HEK293T (cell line): ENCODE data around the gene LRRC8B.

Source experiments
- CTCF ChIA-PET: fragments of 350-600 bp; formaldehyde crosslinking; extraction: SDS; loops from one replicate; lab custom pipeline; 2021; ENCODE audit warnings: antibody characterized with exemption, inconsistent platforms; lab: Yijun Ruan, JAX
- POLR2A ChIA-PET: fragments of 350-600 bp; formaldehyde crosslinking; extraction: SDS; loops from one replicate; lab custom pipeline; 2020; ENCODE audit warnings: antibody characterized with exemption, inconsistent platforms; lab: Yijun Ruan, JAX
- DNase-seq: peaks from one replicate; pipeline ENCODE4 v3.0.0; 2012; ENCODE audit warnings: mixed read lengths; ENCODE audit errors: extremely low spot score
- ARNT ChIP-seq: fragments of 450-650 bp; IDR thresholded peaks from 2 replicates; pipeline ENCODE4 v1.6.1; 2017; ENCODE audit warnings: mild to moderate bottlenecking
- BHLHE40 ChIP-seq: fragments of 450-650 bp; IDR thresholded peaks from 2 replicates; pipeline ENCODE4 v1.6.1; 2016; ENCODE audit warnings: mild to moderate bottlenecking, moderate library complexity, borderline replicate concordance
- CTBP1 ChIP-seq: fragments of 450-650 bp; IDR thresholded peaks from 2 replicates; pipeline ENCODE4 v1.6.1; 2016; ENCODE audit warnings: borderline replicate concordance
- ELF4 ChIP-seq: fragments of 450-650 bp; IDR thresholded peaks from 2 replicates; pipeline ENCODE4 v1.6.1; 2017; ENCODE audit warnings: antibody characterized with exemption
- FOXA1 ChIP-seq: fragments of 450-650 bp; IDR thresholded peaks from 2 replicates; pipeline ENCODE4 v1.6.1; 2016; ENCODE audit warnings: mild to moderate bottlenecking
- FOXK2 ChIP-seq: fragments of 450-650 bp; IDR thresholded peaks from 2 replicates; pipeline ENCODE4 v1.6.1; 2016; ENCODE audit warnings: mild to moderate bottlenecking
- FOXM1 ChIP-seq: fragments of 450-650 bp; IDR thresholded peaks from 2 replicates; pipeline ENCODE4 v1.6.1; 2017; ENCODE audit warnings: mild to moderate bottlenecking, borderline replicate concordance
- HDGF ChIP-seq: fragments of 450-650 bp; IDR thresholded peaks from 2 replicates; pipeline ENCODE4 v1.6.1; 2017; ENCODE audit warnings: antibody characterized with exemption, borderline replicate concordance
- L3MBTL2 ChIP-seq: fragments of 450-650 bp; conservative IDR thresholded peaks from 2 replicates; pipeline ENCODE4 v1.6.1; 2016; ENCODE audit warnings: mild to moderate bottlenecking
- LEF1 ChIP-seq: fragments of 450-650 bp; IDR thresholded peaks from 2 replicates; pipeline ENCODE4 v1.6.1; 2017; ENCODE audit warnings: mild to moderate bottlenecking, borderline replicate concordance
- NFRKB ChIP-seq: fragments of 450-650 bp; IDR thresholded peaks from 2 replicates; pipeline ENCODE4 v1.6.1; 2016; ENCODE audit warnings: mild to moderate bottlenecking, moderate library complexity
- PKNOX1 ChIP-seq: fragments of 450-650 bp; IDR thresholded peaks from 2 replicates; pipeline ENCODE4 v1.6.1; 2016
- SP1 ChIP-seq: fragments of 450-650 bp; IDR thresholded peaks from 2 replicates; pipeline ENCODE4 v1.6.1; 2017
- SUZ12 ChIP-seq: fragments of 450-650 bp; IDR thresholded peaks from 2 replicates; pipeline ENCODE4 v1.6.1; 2016; ENCODE audit warnings: mild to moderate bottlenecking
- TARDBP ChIP-seq: fragments of 450-650 bp; IDR thresholded peaks from 2 replicates; pipeline ENCODE4 v1.6.1; 2016
- ZNF384 ChIP-seq: fragments of 450-650 bp; IDR thresholded peaks from 2 replicates; pipeline ENCODE4 v1.6.1; 2016

Gene LRRC8B

GRCh38 chr1:89573410-89573809 is 48.8 kb downstream of the LRRC8B start:
- no peak for TF ChIP-seq ZNF384
- POLR2A ChIA-PET: no interaction called here

GRCh38 chr1:89574621-89575020 is 50.0 kb downstream of the LRRC8B start:
- CTCF ChIA-PET: no interaction called here
- no peak for DNase-seq
- POLR2A ChIA-PET: no interaction called here
- no peak for TF ChIP-seq ELF4
- TF ChIP-seq ZNF384: no peak
- no peak for TF ChIP-seq PKNOX1
- no peak for TF ChIP-seq L3MBTL2
- TF ChIP-seq FOXK2: no peak
- TF ChIP-seq FOXM1: no peak
- TF ChIP-seq HDGF: no peak
- TF ChIP-seq BHLHE40: no peak
- no peak for TF ChIP-seq FOXA1
- no peak for TF ChIP-seq ARNT
- no peak for TF ChIP-seq CTBP1
- no peak for TF ChIP-seq NFRKB
- no peak for TF ChIP-seq LEF1

More at GRCh38 chr1:89573410-89573809, 48.8 kb downstream of the LRRC8B start:
- CTCF ChIA-PET: interaction anchor here (1.5 kb wide), 1 partner anchor 568 kb away, joined by 3 read pairs; no protein-coding TSS in a partner anchor
- DNase-seq: no peak

- POLR2A ChIA-PET: no interaction called here
- DNase-seq: no peak
- CTCF ChIA-PET: no interaction called here
- TF ChIP-seq NFRKB (no peak), FOXK2 (no peak), L3MBTL2 (no peak), TARDBP (no peak), ARNT (no peak), ELF4 (no peak), LEF1 (no peak), PKNOX1 (no peak), SP1 (no peak), ZNF384 (no peak), FOXM1 (no peak), BHLHE40 (no peak), HDGF (no peak)
Observed at GRCh38 chr1:89575207-89575606, 50.6 kb downstream of the LRRC8B start.

GRCh38 chr1:89576013-89576412 is 51.4 kb downstream of the LRRC8B start:
- ChIA-PET CTCF (no interaction called here), POLR2A (no interaction called here)
- TF ChIP-seq SP1 (no peak), NFRKB (no peak), FOXM1 (no peak), TARDBP (no peak), FOXK2 (no peak), SUZ12 (no peak), PKNOX1 (no peak), FOXA1 (no peak), L3MBTL2 (no peak), LEF1 (no peak), ELF4 (no peak), ZNF384 (no peak), CTBP1 (no peak), ARNT (no peak), HDGF (no peak), BHLHE40 (no peak)
- no peak for DNase-seq

GRCh38 chr1:89578151-89578550 is 53.5 kb downstream of the LRRC8B start:
- POLR2A ChIA-PET: no interaction called here
- DNase-seq: no peak
- no peak for TF ChIP-seq SP1
- no peak for TF ChIP-seq LEF1
- no peak for TF ChIP-seq ELF4
- TF ChIP-seq BHLHE40: no peak
- no peak for TF ChIP-seq FOXM1
- no peak for TF ChIP-seq PKNOX1
- TF ChIP-seq ZNF384: no peak
- TF ChIP-seq L3MBTL2: no peak
- no peak for TF ChIP-seq CTBP1
- TF ChIP-seq TARDBP: no peak
- no peak for TF ChIP-seq FOXK2
- CTCF ChIA-PET: interaction anchor here (1.0 kb wide), 1 partner anchor 21 kb away, joined by 4 read pairs; no protein-coding TSS in a partner anchor
